OCI-LY7 (cell line): ENCODE measurements around the gene CBLC. TPM values are rescaled to one million over a fixed set of nuclear protein-coding genes. Genes with fewer than 3 reads are reported as not detected.

ENCODE experiments used
- BruUV-seq: library from RNA; stranded (reverse); fragments of 400-500 nt; replicated peaks from 2 replicates; lab custom pipeline; 2021; lab: Mats Ljungman, UMichigan
- CTCF ChIA-PET: fragments of 300-600 bp; sonication (Branson Sonifier 250); formaldehyde crosslinking; loops from one replicate; lab custom pipeline; 2022; ENCODE audit warnings: antibody characterized with exemption; ENCODE audit not compliant: unreplicated experiment; lab: Charles Lee
- POLR2A ChIA-PET: fragments of 300-600 bp; sonication (Branson Sonifier 250); formaldehyde crosslinking; loops from one replicate; lab custom pipeline; 2022; ENCODE audit warnings: antibody characterized with exemption; lab: Charles Lee
- DNase-seq: peaks from one replicate; pipeline ENCODE4 v3.0.0-alpha.2; 2015; ENCODE audit warnings: low spot score
- H2AFZ ChIP-seq: fragments of 200-600 bp; sonication (generic), shearing (Covaris generic); 2 replicates; pipeline ENCODE4 v1.6.1; 2014; ENCODE audit warnings: mild to moderate bottlenecking, antibody characterized with exemption, low read length, moderate library complexity
- H3K27ac ChIP-seq: fragments of 200-600 bp; sonication (generic); 2 replicates; pipeline ENCODE4 v1.5.1; 2014; ENCODE audit warnings: mixed run types, low read depth, mild to moderate bottlenecking, moderate library complexity, low read length, inconsistent platforms; ENCODE audit not compliant: poor library complexity, severe bottlenecking
- H3K36me3 ChIP-seq: fragments of 200-600 bp; sonication (generic); 2 replicates; pipeline ENCODE4 v1.6.1; 2014; ENCODE audit warnings: mild to moderate bottlenecking, antibody characterized with exemption, low read length, moderate library complexity, mixed read lengths; ENCODE audit not compliant: insufficient read depth
- H3K4me1 ChIP-seq: fragments of 200-600 bp; sonication (generic); 2 replicates; pipeline ENCODE4 v1.5.1; 2014; ENCODE audit warnings: mild to moderate bottlenecking, low read length; ENCODE audit not compliant: insufficient read depth, poor library complexity, severe bottlenecking
- H3K4me2 ChIP-seq: fragments of 200-600 bp; sonication (generic); 2 replicates; pipeline ENCODE4 v1.6.1; 2014; ENCODE audit warnings: mild to moderate bottlenecking, low read length
- H3K4me3 ChIP-seq: fragments of 200-600 bp; sonication (generic); 2 replicates; pipeline ENCODE4 v1.5.1; 2014; ENCODE audit warnings: mild to moderate bottlenecking, low read depth, low read length; ENCODE audit not compliant: poor library complexity, severe bottlenecking
- H3K79me2 ChIP-seq: fragments of 200-600 bp; sonication (generic); 2 replicates; pipeline ENCODE4 v1.6.1; 2016; ENCODE audit warnings: low read depth, mild to moderate bottlenecking, low read length, moderate library complexity, mixed read lengths; ENCODE audit not compliant: insufficient read depth
- H3K9me2 ChIP-seq: fragments of 200-600 bp; sonication (generic); 2 replicates; pipeline ENCODE4 v1.6.1; 2016; ENCODE audit warnings: mild to moderate bottlenecking, low read length, mixed read lengths; ENCODE audit not compliant: insufficient read depth
- H3K9me3 ChIP-seq: fragments of 200-600 bp; sonication (generic); 2 replicates; pipeline ENCODE4 v1.6.1; 2014; ENCODE audit warnings: mild to moderate bottlenecking, mixed run types, low read length, mixed read lengths
- H4K20me1 ChIP-seq: fragments of 200-600 bp; sonication (generic); 2 replicates; pipeline ENCODE4 v1.6.1; 2014; ENCODE audit warnings: mild to moderate bottlenecking, antibody characterized with exemption, low read length, moderate library complexity, mixed read lengths; ENCODE audit not compliant: insufficient read depth
- CTCF ChIP-seq: fragments of 200-600 bp; sonication (generic); conservative IDR thresholded peaks from 2 replicates; pipeline ENCODE4 v1.5.1; 2014; ENCODE audit warnings: mild to moderate bottlenecking, antibody characterized with exemption, low read length, moderate library complexity, mixed read lengths
- EZH2phosphoT487 ChIP-seq: fragments of 200-600 bp; sonication (generic); IDR thresholded peaks from 2 replicates; pipeline ENCODE4 v1.6.1; 2018; ENCODE audit warnings: low read depth, borderline replicate concordance, mild to moderate bottlenecking, mixed run types, antibody characterized with exemption, low read length, moderate library complexity, mixed read lengths
- intact Hi-C: fragments of 100-400 bp; cut with micrococcal nuclease; formaldehyde crosslinking; loops from one replicate; pipeline ENCODE4 v1.10.0; 2022; ENCODE audit not compliant: unreplicated experiment
- total RNA-seq, 2 experiments: library from RNA; depleted of rRNA in 1 of 2; stranded (reverse); fragments of >200 nt in 1 of 2; shearing (Covaris generic) in 1 of 2; gene quantifications; 2 replicates each; pipeline ENCODE4 v1.2.3, GENCODE V29; 2014 to 2022

Gene CBLC
- total RNA-seq, 2 experiments from 2014 or later = not detected

GRCh38 chr19:44847144-44848035 lies 69.7 kb downstream of the CBLC start:
- Histone ChIP-seq H3K4me2 (no peak overlapping the region), H2AFZ (no peak overlapping the region), H4K20me1 (no peaks in the 10 kb centered on the region), H3K9me3 (no peaks in the 10 kb centered on the region), H3K4me3 (no peak overlapping the region), H3K9me2 (no peaks in the 10 kb centered on the region), H3K79me2 (no peaks in the 10 kb centered on the region), H3K27ac (no peak overlapping the region), H3K36me3 (no peaks in the 10 kb centered on the region), H3K4me1 (peaks cover 16% of the 10 kb centered on the region)
- TF ChIP-seq EZH2phosphoT487 = no peak
- TF ChIP-seq CTCF = no peak
- CTCF ChIA-PET = no interaction called here
- BruUV-seq = no TSS peak
- POLR2A ChIA-PET = interaction anchor here (0.6 kb wide), 1 partner anchor 41 kb away, joined by 9 read pairs; no protein-coding TSS in a partner anchor
- DNase-seq = no peak
- intact Hi-C loops = no loop called here

GRCh38 chr19:44848036-44848811 lies 70.5 kb downstream of the CBLC start:
- no peaks in the 10 kb centered on the region for H3K79me2 ChIP-seq
- TF ChIP-seq EZH2phosphoT487 = no peak
- no peak for TF ChIP-seq CTCF
- H3K36me3 ChIP-seq = no peaks in the 10 kb centered on the region
- H3K9me2 ChIP-seq = no peaks in the 10 kb centered on the region
- no peaks in the 10 kb centered on the region for H3K9me3 ChIP-seq
- CTCF ChIA-PET = no interaction called here
- BruUV-seq = no TSS peak
- no peak overlapping the region for H3K4me2 ChIP-seq
- H4K20me1 ChIP-seq = no peaks in the 10 kb centered on the region
- H3K4me1 ChIP-seq = peaks cover 16% of the 10 kb centered on the region
- H2AFZ ChIP-seq = no peak overlapping the region
- no peak overlapping the region for H3K27ac ChIP-seq
- no peak for DNase-seq
- POLR2A ChIA-PET = interaction anchor here (0.6 kb wide), 1 partner anchor 42 kb away, joined by 9 read pairs; no protein-coding TSS in a partner anchor
- H3K4me3 ChIP-seq = no peak overlapping the region
- intact Hi-C loops = no loop called here
